ENCODE results near the gene SMARCD2.
A peak's percentile ranks its signal among the peaks of the same experiment; 100 is the strongest.
"Not testable (repeated sequence)": the region's sequence is repeated elsewhere in the genome, so short reads cannot be mapped to it uniquely, and the experiment has no call there.

The SMARCD2 gene

DNA sequence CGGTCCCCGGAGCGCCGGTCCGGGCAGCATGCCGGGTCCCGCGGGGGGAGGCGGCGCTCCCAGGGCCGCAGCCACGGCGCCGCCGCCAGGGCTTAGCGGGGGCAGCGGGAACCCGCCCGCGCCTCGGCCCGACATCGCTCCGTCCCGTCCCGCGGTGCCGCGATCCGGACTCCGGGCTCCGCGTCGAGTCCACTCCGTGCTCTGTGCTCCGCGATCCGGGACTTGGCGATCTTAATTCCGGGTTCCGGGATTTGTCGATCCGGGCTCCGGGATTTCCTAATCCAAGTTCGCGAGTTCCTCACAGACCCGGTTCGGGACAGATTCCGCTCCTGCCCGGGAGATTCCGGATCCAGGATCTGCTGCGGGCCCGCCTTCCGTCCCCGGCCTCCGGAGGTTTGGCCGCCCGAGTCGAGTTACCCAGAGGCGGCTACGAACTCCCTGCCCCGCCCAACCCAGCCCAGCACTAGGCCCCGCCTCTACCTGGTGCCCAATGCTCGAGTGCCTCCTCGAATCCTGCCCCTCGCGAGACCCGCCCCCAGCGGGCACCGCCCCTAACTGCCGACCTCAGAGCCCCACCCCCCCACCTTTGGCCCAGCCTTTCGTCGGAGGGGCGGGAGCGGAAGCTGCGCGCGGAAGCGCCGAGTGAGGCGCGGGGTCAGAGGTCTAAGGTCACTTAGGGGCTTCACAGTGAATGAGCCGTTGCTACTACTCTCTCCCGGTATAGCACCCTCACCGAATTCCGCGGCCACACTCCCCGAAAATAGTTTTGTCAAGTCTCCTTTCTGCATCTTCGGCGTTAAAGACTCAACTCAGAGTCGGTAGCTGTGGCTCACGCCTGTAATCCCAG lies at the start of gene SMARCD2:
Gene SMARCD2, minus strand, starts transcription at position 146 of the 847 bp plus-strand sequence. Its CDS starts 11 bp downstream, at position 135.
- DNase-seq (ENCODE audit: low read depth) = peak; percentile 98

- DNase-seq (ENCODE audit: low read depth) = not testable (repeated sequence)
Measured at GRCh38 chr17:63889026-63889848, 46.8 kb upstream of the SMARCD2 start.

DNA sequence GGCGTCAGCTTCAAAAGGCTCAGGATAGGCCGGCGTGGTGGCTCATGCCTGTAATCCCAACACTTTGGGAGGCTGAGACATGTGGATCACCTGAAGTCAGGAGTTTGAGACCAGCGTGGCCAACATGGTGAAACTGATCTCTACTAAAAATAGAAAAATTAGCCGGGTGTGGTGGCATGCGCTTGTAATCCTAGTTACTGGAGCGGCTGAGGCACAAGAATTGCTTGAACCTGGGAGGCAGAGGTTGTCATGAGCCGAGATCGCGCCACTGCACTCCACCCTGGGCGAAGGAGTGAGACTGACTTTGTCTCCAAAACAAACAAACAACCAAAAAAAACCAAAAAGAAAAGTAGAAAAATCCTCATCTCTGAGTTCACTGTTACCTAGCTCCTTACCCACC lies 42.6 kb upstream of the SMARCD2 start:
- not testable (repeated sequence) for DNase-seq (ENCODE audit: low read depth)

GRCh38 chr17:63882626-63883126 lies 40.2 kb upstream of the SMARCD2 start:
- not testable (repeated sequence) for DNase-seq (ENCODE audit: low read depth)

GRCh38 chr17:63881935-63882601 lies 39.6 kb upstream of the SMARCD2 start, which contains the start of gene GH2:
GH2 (minus strand) TSS chr17:63881944; CDS start chr17:63881801, 143 bp downstream.
- DNase-seq (ENCODE audit: low read depth) = peak; percentile 14

- not testable (repeated sequence) for DNase-seq (ENCODE audit: low read depth)
Measured at GRCh38 chr17:63881337-63881736, 38.9 kb upstream of the SMARCD2 start.

DNA sequence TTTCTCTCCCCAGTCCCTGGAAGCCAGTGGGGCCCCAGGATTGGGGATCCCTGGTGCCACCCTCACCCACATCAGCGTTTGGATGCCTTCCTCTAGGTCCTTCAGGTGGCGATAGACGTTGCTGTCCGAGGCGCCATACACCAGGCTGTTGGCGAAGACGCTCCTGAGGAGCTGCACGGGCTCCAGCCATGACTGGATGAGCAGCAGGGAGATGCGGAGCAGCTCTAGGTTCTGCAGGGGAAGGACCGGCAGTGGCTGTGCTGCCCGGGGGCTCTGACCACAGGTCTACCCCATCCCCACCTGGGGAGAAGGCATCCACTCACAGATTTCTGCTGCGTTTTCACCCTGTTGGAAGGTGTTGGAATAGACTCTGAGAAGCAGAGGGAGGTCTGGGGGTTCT lies 38.2 kb upstream of the SMARCD2 start:
- no peak for DNase-seq (ENCODE audit: low read depth)

GRCh38 chr17:63878413-63878812 lies 35.9 kb upstream of the SMARCD2 start:
- DNase-seq (ENCODE audit: low read depth) = not testable (repeated sequence)

DNA sequence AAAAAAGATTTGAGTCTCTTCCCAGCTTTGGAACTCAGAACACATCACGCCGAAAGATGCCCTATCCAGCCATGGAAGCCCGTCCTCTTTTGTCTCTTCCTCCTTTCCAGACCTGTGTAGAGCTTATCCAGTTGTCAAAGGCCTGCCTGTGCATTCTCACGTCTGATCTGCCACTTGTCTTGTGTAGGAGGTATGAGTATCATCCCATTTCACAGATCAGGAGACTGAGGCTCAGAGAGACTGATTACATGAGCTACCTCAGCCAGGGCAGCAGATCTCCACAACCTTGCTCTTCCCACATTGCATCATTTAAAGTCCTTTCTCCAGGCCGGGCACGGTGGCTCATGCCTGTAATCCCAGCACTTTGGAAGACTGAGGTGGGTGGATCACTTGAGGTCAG lies 32.2 kb upstream of the SMARCD2 start:
- DNase-seq (ENCODE audit: low read depth) = not testable (repeated sequence)

DNA sequence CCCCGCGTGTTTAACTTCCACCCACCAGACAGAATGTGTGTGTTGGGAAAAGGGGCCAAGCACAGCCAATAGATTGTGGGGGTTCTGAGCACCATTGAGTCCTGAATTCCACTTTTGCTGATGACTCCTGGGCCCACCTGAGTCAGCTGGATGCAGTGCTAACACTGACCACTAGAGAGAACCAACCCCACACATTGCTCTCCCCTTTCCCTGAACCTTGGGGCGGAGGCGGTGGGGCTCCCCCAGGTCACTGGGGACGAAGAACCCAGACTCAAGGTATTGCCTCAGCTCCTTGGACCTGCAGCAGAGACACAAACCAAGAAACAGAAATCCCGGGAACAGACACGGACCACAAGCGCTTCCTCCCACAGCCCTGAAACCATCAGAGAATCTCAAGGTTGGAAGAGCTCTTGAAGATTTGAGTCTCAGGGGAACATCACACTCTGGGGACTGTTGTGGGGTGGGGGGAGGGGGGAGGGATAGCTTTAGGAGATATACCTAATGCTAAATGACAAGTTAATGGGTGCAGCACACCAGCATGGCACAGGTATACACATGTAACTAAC lies 31.7 kb upstream of the SMARCD2 start:
- DNase-seq (ENCODE audit: low read depth) = not testable (repeated sequence)

DNA sequence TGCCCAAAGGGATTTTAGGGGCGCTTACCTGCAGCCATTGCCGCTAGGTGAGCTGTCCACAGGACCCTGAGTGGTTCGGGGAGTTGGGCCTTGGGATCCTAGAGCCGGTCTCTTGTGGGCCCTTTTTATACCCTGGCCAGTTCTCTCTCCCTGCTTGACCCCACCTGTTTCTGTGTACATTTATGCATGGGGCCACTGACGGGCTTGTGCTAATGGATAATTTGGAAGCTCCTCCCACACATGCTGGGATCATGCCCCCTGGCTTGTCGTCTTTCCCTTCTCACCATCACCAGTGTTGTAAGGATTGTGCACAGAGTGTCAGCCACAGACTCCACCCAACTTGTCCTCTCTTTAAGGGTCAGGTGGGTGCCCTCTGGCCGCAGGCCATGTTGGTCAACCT lies 31.1 kb upstream of the SMARCD2 start, which contains the start of gene CSH2:
Gene CSH2, minus strand, starts transcription at position 101 of the 400 bp plus-strand sequence. Its CDS starts 63 bp downstream, at position 38.
- DNase-seq (ENCODE audit: low read depth) = not testable (repeated sequence)

DNA sequence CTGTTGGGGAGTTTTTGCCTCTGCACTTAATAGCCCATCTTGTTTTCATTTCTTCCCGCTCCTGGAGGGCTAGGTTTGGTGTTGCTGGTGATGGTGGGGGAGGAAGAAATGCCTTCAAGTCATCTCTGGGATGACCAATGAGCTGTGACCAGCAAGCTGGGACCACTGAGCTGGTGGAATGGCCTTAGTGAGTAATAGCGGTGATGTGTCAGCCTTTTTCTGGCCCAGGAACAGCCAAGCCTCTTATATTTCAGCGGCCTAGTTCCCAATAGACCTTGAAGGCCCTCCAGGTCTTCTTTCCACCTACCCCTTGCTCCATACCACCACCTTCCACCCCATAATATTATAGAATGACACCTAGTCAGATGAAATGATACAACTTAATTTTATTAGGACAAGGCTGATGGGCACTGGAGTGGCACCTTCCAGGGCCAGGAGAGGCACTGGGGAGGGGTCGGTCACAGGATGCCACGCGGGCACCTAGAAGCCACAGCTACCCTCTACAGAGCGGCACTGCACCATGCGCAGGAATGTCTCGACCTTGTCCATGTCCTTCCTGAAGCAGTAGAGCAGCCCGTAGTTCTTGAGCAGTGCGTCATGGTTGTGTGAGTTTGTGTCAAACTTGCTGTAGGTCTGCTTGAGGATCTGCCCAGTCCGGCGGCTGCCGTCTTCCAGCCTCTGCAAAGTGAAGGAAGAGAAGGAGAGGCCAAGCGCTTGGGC lies 29.3 kb upstream of the SMARCD2 start:
- not testable (repeated sequence) for DNase-seq (ENCODE audit: low read depth)

DNA sequence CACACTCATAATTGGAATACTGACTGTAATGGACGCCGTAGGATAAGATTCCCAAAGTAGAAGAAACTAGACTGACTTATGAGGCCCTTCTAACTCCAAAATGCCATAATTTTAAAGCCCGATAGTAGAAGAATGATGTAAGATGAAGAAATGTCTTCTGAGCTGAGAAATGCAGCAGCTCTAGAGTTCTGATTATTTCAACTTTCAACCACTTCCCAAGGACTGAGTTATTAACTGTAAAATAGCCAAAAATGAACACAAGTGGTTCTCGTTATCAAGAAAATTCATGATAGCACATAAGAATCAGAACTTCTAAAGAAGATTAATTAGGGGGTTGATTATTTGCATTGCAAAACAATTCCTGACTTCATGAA lies 27.8 kb upstream of the SMARCD2 start:
- not testable (repeated sequence) for DNase-seq (ENCODE audit: low read depth)

- not testable (repeated sequence) for DNase-seq (ENCODE audit: low read depth)
Measured at GRCh38 chr17:63869491-63870291, 27.2 kb upstream of the SMARCD2 start.

GRCh38 chr17:63866625-63867024 lies 24.1 kb upstream of the SMARCD2 start:
- DNase-seq (ENCODE audit: low read depth) = not testable (repeated sequence)

DNA sequence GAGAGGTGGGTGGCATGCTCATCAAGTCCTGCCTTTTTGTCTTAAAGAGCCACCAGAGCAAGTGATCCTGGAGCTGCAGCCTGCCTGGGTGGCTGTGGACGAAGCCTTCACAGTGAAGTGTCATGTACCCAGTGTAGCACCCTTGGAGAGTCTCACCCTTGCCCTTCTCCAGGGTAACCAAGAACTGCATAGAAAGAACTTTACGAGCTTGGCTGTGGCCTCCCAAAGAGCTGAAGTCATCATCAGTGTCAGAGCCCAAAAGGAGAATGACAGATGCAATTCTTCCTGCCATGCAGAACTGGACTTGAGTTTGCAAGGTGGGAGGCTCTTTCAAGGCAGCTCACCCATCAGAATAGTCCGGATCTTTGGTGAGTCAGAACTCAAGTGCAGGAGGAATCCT lies 16.8 kb upstream of the SMARCD2 start:
- DNase-seq (ENCODE audit: low read depth) = no peak

DNA sequence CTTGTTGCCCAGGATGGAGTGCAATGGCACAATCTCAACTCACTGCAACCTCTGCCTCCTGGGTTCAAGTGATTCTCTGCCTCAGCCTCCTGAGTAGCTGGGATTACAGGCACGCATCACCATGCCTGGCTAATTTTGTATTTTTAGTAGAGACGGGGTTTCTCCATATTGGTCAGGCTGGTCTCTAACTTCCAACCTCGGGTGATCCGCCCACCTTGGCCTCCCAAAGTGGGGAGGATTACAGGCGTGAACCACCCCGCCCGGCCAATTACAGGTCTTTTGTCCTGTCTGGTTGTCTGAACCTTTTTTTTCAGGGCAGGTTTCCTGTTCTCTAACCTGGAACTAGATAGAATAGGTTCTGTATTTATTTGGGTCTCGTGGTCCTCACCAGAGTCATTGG lies 13.9 kb upstream of the SMARCD2 start:
- DNase-seq (ENCODE audit: low read depth) = not testable (repeated sequence)

DNA sequence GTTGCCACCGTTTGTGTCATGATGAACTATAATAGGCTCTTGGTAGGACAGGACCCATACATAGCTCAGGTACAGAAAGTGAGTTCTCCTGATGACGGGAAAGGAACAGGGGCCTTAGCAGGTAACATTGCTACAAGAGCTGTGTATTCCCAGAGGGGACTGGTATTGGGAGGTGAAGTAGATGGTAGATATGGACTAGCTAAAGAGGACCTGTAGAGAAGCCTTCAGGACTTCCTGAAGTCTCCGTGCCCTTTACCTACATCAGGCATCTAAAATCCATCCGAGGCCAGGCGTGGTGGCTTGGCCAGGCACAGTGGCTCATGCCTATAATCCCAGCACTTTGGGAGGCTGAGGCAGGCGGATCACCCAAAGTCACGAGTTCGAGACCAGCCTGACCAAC lies 12.7 kb upstream of the SMARCD2 start:
- no peak for DNase-seq (ENCODE audit: low read depth)

DNA sequence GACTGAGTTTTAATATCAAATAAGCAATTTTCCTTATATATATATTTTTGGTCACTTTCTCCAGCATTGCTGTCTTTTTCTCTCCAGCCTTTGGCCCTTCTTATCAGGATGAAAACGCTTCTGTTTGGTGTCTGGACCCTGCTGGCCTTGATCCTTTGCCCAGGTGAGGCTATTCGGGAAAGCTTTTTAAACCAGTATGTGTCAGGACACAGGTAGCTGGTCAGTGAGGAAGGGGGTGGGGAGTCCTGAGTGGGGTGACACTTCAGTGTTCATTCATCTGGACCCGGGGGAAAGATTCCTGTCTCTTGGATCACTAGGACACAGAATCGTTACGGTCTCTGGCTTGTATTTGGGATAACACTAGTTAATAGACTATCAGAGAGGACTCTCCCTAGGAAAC lies 12.2 kb upstream of the SMARCD2 start:
- DNase-seq (ENCODE audit: low read depth) = no peak

DNA sequence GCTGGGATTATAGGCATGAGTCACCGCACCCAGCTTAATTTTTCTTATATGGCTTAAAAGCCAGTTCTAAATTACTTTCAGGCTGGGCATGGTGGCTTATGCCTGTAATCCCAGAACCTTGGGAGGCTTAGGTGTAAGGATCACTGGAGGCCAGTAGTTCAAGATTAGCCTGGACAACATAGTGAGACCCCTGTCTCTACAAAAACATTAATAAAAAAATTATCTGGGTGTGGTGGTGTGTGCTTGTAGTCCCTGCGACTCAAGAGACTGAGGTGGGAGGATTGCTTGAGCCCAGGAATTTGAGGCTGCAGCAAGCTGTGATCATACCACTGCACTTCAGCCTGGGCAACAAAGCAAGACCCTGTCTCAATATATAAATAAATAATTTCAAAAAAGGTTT lies 10.8 kb upstream of the SMARCD2 start:
- no peak for DNase-seq (ENCODE audit: low read depth)

All from T-helper 22 cell (primary cell).